Tibial nerve (tissue), 3 donors: ENCODE measurements around the gene HOXA5.

Experiments used
- CTCF ChIP-seq, 5 experiments: fragments of 200-600 bp in 3 of 5; fragments of 450-650 bp in 2 of 5; sonication (generic) in 3 of 5; IDR thresholded peaks; one replicate each; pipeline ENCODE4 v1.5.1; 2016 to 2019; ENCODE audit warnings: antibody characterized with exemption in 5 of 5, mild to moderate bottlenecking in 3 of 5, moderate library complexity in 2 of 5
- POLR2A ChIP-seq, 2 donors: fragments of 450-650 bp; IDR thresholded peaks; one replicate each; pipeline ENCODE4 v1.6.1; 2017; ENCODE audit warnings: antibody characterized with exemption in 2 of 2, mild to moderate bottlenecking in 2 of 2, moderate library complexity in 2 of 2

DNA sequence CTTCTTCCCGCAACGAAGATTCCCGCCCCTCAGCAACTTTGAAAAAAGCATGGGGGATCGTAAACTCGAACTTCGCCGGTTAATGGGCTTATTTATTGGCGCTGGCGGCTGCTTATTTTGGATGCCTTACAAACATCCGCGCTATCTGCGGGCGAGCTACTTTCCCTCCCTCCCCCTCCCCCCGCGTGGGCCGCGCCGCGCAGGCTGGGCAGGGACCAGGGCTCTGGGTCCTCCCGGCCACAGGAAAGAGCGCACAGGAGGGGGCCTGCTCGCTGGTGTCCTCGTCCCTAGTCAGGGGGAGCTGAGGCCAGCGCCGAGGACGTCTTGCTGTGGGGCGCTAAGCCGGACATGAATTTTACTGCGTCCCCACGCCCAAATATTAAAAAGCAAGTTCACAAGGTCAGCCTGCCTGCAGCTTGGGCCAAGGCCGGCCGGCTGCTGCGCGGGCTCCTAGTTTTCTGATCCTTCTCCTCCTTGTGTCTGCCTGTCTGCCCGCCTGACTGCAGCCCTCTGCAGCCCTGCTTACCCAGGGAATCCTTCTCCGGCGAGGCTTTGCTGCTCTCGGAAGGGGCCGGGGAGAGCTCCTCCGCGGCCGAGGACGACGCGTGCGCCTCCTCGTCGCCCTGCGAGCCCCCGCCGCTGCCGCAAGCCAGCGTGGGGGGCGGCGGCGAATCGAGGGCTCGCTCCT, 29.5 kb upstream of the HOXA5 start:
- TF ChIP-seq CTCF (IDR thresholded peaks at IDR 0.05) = no peak
- peak in 1 of 2 donors; percentile 38 for TF ChIP-seq POLR2A (IDR thresholded peaks at IDR 0.05)
